KG1 (cell line): ENCODE measurements around the gene CREG2.

ENCODE experiments used
- DNase-seq: peaks from one replicate; lab custom pipeline; 2025; lab: John Stamatoyannopoulos, UW

The CREG2 gene, protein sequence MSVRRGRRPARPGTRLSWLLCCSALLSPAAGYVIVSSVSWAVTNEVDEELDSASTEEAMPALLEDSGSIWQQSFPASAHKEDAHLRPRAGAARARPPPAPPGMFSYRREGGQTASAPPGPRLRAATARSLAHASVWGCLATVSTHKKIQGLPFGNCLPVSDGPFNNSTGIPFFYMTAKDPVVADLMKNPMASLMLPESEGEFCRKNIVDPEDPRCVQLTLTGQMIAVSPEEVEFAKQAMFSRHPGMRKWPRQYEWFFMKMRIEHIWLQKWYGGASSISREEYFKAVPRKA

DNA sequence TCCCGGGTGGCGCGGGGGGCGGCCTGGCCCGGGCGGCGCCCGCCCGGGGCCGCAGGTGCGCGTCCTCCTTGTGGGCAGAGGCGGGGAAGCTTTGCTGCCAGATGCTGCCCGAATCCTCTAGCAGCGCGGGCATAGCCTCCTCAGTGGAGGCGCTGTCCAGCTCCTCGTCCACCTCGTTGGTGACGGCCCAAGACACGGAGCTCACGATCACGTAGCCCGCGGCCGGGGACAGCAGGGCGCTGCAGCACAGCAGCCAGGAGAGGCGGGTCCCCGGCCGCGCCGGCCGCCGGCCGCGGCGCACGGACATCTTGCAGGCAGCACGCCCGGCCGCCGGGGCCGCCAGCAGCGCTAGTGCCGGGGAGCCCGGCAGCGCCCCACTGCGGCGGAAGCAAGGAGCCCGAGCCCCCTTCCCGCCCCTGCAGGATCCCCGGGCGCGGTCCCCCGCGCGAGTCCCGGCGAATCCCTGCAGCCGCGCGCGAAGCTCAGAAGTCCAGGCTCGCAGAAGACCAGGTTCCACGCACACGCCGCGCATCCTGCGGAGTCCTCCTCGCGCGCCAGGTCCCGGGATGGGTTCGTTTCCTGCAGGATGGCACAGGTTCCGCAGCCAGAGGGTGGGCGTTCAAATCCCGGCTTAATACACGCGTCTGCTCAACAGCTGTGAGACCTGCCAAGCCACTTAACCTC lies at the start of gene CREG2:
Gene CREG2, minus strand, starts transcription at position 353 of the 684 bp plus-strand sequence. Its CDS starts 46 bp downstream, at position 307.
- no peak for DNase-seq

DNA sequence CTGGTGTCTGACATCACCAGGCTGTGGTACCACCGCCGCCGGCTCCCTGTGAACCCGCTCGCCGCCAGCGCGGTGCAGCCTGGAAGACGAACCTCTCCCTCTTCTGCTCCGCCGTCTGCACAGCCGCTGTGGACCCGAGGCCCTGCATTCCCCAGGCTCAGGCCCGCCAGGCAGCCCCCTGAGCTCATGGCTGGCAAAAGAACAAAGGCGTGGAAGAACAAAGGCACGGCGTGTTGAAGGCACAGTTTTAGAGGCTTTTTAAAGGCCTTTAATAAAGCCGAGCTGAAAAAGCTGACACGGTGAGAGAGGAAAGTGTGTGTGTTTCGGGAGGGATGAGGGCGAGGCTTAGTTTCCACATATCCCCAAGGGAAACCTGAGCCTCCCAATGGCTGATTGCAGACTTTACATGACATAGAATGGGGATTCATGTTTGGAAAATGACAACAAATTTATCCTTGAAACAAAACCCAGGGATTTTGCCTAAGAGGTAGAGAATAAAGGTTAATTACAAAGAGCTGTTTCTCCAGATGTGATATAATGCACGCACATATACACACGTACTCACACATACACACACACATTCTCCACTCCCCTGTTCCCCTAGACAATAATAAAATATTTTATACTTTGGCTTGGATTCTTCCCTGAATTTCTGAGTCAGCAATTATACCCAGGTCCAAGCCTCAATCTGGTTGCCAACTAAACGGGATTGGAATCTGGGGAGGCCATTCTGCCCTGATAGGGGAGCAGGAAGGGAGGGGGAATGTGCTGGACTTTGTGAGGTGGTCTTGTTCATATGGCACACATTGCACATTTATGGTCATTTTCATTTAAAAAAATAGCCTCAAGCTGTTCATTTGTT lies 47.9 kb upstream of the CREG2 start:
- no peak for DNase-seq

DNA sequence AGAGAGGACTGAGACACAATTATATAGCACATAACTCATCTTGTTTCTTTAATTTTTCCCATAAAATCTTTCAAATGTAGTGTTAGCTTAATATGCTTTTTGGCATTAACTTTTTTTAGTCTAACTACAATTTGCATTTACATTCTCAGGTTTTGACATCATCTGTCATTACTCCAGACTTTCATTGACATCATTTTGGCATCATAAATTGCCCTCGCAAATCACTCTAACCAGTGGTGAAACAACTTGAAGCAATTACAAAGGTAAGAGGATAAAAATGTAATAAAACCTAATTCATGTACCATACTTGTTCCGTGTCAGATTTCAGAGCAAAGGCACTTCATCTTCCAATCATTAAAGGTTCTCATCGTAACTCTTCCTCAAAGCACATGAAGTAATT lies 46.2 kb upstream of the CREG2 start:
- DNase-seq: no peak

DNA sequence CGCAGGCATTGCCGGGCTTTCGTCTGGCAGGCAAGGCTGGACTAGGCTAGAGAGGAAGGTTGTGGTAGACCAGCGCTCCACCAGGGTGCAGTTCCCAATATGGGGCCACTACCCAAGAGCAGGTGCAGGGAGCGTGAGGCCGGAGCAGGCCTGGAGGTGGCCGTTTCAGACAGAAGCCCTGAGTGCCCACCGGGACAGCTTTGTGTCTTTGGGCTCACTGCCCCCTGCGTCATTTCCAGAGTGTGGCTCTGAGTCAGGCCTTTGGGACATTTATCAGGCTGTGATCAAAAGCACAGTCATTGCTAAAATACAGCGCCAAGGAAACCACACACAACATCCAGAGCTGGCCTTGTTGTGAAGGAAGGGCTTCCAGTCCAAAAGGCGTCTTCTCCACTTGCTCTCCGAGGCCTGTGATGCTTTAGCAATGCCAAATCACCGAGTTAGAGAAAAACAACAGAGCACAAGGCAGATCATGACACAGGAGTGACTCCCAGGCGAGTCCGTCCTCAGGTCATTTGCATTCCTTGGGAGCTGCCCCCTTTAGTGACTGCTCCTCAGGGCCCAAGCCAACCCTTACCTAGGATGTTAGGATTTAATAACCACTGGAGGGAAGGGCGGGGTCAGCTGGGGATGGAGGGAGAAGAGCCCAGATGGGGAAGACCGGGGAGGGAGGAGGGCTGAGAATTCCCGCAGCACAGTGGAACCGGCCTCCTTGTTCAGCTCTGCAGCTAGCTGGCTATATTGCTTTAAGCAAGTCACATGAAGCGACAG lies 45.3 kb upstream of the CREG2 start:
- no peak for DNase-seq

DNA sequence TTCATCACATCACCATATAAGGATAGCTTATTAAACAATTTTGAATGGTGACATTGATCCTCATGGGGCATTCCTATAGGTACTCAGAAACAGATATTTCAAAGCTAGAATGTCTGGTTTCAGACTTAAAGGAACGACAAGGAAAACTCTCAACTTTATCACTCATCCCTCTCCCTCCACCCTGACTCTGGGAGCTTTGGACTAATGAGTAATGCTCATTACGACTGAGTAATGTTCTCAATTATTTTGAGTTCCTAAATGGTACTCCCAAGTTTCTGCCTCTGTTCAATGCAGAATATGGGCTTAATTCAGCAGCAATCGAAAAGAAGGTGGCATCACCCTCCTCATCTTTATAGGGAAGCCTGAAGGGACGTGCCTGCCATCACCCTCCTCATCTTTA lies 44.2 kb upstream of the CREG2 start:
- no peak for DNase-seq

DNA sequence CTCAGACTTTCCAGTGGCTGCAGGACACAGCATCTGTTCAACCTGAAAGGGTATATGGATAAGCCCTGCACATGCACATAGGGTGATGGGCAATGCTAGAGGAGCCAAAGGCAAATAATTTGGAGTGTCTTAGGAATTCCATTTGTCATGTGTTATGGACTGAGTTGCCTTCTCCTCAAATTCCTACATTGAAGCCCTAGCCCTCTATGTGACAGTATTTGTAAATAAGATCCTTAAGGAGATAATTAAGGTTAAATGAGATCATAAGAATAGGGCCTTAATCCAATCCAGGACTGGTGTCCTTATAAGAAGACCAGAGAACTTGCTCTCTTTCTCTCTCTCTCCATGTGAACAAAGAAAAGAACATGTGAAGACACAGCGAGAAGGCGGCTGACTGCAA lies 42.9 kb upstream of the CREG2 start:
- no peak for DNase-seq

DNA sequence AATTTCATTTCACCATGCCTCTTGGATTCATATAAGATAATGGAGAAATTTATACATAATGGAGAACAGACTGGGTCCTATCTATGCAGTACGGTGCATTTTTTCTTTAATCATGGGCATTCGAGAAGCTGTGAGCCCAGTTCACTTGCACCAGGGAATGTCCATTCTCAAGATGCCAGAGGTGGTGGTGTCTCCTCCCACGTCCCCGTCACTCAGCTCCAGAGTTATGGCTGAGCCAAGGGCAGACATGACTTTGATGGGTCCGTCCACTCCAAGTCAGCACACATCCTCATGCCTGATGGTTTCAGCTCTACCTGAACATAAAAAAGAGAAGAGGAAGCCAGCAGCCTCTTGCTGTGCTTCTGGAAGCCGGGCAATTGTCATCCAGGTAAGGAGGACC lies 42.1 kb upstream of the CREG2 start:
- DNase-seq: no peak

DNA sequence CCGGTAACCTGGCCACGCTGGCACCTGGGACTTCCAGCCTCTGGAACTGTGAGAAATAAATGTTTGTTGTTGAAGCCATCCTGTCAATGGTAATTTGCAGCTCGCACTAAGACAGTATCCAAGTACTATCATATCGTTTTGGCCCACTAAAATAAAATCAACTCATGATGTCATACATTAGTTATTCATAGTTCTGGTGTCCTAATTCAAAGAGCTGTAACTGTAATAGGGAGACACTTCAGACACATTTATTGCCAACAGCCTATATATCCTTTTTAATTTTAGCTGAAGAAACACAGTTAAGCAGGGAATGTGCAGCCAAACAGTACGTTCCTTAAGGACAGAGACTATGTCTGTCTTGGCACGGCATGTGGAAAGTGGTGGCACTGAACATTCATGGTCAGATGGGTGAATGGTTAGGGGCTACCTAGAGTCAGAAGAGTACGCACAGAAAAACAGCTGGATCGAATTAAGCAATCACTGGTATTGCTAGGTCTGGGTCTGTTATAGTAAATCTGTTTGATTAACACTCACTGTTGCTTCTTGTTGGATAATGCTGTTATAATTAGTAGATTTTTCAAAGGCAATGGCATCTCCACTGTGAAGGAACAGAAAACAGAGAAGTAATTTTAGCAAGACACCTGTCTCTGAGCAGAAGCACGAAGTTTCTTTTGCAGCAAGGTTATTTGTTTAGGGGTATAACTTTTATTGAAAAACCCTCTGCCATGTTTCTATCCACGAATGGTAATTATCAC lies 41.3 kb upstream of the CREG2 start:
- DNase-seq: no peak

DNA sequence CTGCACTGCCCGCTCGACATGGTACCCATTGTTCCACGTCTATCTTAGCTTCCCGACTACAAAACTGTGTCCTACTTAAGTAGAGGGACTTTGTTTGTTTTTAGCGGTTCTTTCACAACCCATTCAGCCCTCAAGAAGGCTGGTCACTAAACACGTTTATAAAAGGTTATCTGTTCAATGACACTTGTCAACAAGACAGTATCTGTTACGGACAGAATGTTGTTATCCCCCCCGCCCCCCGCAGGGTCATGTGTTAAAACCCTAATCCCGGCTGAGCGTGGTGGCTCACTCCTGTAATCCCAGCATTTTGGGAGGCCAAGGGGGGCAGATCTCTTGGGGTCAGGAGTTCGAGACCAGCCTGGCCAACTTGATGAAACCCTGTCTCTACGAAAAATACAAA lies 40.4 kb upstream of the CREG2 start:
- no peak for DNase-seq

DNA sequence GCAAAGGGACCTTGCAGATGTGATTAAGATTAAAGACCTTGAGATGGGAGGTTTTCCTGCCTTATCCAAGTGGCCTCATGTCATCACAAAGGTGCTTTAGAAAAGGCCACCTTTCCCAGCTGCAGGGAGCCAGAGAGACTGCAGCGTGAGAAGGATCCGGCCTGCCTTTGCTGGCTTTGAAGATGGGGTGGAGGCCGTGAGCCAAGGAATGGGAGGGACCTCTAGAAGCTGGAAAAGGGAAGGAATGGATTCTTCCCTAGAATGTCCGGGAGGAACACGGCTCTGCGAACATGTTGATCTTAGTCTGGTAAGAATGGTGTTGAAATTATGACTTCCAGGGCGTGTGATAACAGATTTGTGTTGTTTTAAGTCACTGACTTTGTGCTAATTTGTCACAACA lies 39.9 kb upstream of the CREG2 start:
- DNase-seq: no peak

DNA sequence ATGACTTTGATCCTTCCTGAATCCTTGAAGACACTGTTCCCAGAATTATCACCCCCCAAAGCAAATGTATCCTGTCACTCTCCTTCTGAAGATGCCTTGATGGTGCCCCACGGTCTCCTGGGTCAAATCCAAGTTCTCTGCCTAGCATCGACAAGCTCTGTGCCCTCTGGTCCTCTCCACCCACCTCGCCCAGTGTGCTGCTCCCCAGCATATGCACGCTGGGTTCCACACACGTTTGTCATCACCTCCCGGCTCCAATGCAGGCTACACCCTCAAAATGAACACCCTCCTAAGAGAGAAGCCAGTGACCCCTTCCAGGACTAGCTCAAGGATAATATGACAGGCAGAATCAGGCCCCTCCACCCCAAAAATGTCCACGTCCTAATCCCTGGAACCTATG lies 39.5 kb upstream of the CREG2 start:
- DNase-seq: no peak

DNA sequence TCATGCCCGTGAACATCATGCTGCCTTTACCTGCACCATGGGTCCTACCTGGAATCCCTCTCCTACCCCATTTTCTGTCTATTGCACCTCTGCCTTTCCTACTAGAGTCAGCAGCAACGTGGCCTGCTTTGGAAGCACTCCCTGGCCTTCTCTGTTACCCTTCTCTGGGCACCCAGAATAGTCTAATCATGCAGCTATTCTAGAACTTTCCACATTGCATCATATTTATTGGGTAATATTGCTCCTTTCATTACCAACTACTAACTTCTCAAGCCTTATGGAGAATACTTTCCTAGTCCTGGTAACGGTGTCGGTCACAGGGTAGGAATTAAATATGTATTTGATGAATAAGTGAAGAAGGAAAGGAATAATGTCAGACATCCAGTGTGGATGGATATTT lies 33.3 kb upstream of the CREG2 start:
- no peak for DNase-seq

DNA sequence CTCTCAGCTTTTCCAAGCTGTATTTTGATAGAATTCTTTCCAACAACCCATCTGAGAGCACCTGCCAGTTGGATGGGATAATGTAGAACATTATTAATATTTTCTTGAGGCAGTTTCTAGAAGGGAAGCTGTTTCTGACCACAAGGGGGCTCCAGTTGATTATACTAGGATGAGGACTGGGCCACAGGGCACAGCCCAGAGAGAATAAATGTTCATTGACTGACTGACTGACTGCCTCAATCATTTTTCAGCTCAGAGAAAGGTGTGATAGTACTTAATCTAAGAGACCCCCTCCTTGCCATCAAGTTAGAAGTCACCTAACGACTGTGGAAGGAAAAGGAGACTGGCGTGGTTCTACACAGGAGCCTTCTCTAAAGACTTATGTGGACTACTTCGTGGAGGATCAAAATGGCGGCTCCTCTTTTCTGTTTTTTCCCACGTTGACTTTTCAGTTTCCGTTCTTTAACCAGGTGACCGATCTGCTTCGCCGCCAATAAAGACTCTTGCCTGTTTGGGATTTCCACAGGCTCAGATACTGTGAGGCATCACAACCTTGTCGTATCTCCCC lies 31.9 kb upstream of the CREG2 start:
- DNase-seq: no peak

DNA sequence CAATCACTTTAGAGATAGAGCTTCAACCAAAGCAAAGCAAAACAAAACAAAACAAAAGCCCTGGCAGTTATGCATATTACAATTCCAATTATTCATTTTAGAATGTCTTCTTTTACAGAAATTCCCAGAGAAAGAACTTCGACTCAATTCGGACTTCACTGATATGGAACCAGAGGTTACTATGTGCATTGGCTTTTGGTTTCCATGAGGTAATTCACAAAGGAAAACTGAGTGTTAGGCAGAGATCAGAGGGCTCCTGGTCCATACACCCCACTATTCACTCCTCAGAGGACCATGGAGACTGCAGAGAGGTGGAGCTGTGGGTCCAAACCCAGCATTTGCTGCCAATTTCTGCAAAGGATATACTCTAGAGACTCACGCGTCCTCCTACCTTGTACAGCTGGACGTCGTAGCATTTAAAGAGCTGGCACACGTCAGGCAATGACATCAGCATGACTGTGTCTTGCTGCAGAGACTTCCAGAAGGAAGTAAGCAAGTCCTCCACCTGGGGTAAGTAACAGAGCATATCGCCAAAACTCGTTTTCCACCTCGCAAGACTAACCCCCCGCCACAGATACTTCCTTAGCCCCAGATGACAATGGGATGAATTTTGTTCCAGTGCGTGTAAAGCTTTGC lies 31.3 kb upstream of the CREG2 start:
- no peak for DNase-seq

DNA sequence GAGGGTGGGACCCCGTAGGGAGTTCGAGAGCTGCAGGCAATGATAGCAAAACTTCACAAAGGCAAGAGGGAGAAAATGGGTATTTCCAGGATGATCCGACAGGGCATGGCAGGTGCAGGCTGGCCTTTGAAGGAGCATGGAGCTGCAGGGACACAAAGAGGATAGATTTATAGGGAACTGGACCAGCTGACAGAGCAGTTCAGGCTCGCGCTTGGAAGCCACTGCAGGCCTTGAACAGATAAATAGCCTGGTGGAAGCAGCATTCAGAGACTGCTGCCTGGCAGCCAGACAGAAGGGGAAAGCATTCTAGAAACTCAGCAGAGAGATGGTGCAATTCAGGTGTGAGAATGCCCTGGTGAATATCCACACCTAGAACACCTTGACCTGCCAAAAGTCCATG lies 29.3 kb upstream of the CREG2 start:
- no peak for DNase-seq

DNA sequence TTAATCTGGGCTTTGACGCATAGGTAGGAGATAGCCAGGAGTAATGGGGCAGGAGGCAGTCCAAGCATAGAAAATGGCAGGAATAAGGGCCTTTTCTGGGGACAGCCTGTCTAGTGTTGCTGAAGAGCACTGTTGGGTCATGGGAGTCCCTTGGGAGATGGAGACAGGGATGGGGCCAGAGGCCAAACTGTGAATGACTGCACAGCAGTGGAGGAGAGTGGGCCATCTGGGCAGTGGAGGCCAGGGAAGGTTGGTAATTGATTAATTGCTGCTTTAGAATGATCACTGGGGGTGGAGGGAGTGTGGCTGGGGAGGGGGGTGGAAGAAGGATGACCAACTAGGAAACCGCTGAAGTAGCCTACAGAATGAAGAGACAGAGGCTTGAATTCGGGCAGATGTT lies 28.6 kb upstream of the CREG2 start:
- DNase-seq: no peak

DNA sequence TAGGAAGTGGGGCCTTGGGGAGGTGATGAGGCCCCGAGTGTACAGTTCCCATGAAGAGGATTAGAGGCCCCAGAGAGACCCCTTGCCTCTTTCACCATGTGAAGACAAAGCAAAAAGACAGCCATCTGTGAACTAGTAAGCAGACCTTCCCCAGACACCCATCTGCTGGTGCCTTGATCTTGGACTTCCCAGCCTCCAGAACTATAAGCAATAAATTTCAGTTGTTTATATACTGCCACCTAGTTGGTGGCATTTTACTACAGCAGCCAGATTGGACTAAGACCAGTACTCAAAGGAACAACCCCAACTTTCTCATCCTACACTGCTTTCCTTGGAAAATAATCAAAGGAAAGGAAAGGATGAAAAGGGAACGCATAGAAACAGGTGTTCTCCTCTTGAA lies 27.9 kb upstream of the CREG2 start:
- no peak for DNase-seq

DNA sequence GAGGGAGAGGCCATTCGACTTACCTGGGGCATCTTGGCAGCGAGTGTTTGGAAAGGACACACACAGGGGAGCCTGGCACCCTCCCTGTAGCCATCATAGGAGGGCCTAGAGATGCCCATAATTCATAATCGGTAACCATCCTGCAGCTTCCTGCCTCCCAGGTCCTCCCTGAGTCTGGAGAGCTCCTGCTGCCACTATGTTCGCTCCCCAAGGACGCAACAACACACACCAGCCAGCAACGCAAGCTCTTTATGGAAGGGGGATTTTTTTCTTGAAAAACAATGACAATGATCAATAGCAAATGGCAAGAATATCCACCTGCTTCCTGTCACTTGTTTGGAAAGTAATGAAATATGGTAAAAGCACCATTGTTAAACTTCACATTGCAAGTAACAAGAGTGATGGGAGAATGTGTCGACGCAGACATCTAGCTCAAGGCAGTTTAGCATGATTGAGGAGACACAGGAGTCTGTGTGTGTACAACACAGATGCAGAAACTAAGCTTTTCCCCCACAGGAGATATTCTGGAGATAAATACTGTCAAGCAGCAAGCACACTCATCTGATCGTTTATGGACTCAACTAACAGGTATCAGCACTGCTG lies 24.9 kb upstream of the CREG2 start:
- DNase-seq: no peak

DNA sequence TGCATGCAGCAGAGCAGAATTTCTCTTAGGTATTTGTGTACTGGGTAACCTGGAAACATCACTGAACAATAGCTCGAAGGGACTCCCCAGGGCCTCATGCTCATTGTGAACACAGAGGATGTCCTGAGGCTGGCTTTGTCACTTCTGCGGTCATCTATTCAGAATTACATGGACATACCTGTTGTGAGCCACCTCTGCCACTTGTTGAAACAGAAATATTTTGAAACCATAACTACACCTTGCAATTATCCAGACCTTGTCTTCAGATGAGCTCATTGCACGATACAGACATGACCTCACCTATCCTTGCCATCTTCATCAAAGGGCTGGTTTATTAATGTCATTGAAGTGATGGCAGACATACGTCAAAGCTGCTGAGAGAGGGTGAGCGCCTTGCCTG lies 23.4 kb upstream of the CREG2 start:
- no peak for DNase-seq

DNA sequence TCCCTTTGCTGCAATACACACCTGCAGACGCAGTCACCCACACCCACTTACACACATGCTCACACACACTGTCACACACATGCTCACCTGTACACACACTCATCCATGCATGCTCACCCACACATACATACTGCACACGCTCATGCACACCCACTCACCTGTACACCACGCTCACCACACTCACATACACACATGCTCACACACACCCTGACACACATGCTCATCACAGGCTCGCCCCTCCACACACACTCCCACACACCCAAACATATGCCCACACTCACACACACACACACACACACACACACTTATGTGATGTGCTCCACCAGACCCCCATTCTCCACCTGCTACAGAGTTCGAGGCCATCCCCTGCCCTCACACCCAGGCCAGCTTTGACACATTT lies 22.8 kb upstream of the CREG2 start:
- no peak for DNase-seq
